OCI-LY3 (cell line): ENCODE measurements around the gene IGSF11.

Experiments used
- H2AFZ ChIP-seq: fragments of 200-600, 300-600 bp; shearing (Covaris generic); 2 replicates; pipeline ENCODE4 v1.6.0; 2014; ENCODE audit warnings: antibody characterized with exemption, low read depth, low read length
- H3K27ac ChIP-seq: fragments of 200-600, 300-600 bp; sonication (generic); 2 replicates; pipeline ENCODE4 v1.5.1; 2014; ENCODE audit warnings: mild to moderate bottlenecking, low read length, moderate library complexity, mixed read lengths
- H3K27me3 ChIP-seq: fragments of 200-600, 300-600 bp; sonication (generic); 2 replicates; pipeline ENCODE4 v1.6.1; 2014; ENCODE audit warnings: low read depth, low read length, mixed read lengths
- H3K36me3 ChIP-seq: fragments of 200-600, 300-600 bp; sonication (generic); replicated peaks from 2 replicates; pipeline ENCODE3; 2014; ENCODE audit warnings: low read depth, low read length, mixed read lengths
- H3K4me1 ChIP-seq: fragments of 300-600, 200-600 bp; sonication (generic); 2 replicates; pipeline ENCODE4 v1.6.1; 2014; ENCODE audit warnings: low read length, mixed read lengths
- H3K4me2 ChIP-seq: fragments of 200-600, 300-600 bp; sonication (generic); 2 replicates; pipeline ENCODE4 v1.6.1; 2014; ENCODE audit warnings: low read length, mixed read lengths
- H3K4me3 ChIP-seq: fragments of 300-600, 200-600 bp; sonication (generic); 2 replicates; pipeline ENCODE4 v1.5.1; 2014; ENCODE audit warnings: antibody characterized with exemption, mild to moderate bottlenecking, low read length, moderate library complexity
- H3K79me2 ChIP-seq: fragments of 300-600, 200-600 bp; shearing (Covaris generic); 2 replicates; pipeline ENCODE4 v1.6.1; 2014; ENCODE audit warnings: mild to moderate bottlenecking, low read length, mixed read lengths
- H3K9ac ChIP-seq: fragments of 300-600, 200-600 bp; shearing (Covaris generic); 2 replicates; pipeline ENCODE4 v1.6.0; 2014; ENCODE audit warnings: mild to moderate bottlenecking, low read length, moderate library complexity
- H3K9me3 ChIP-seq: fragments of 200-600, 300-600 bp; shearing (Covaris generic); 2 replicates; pipeline ENCODE4 v1.6.1; 2014; ENCODE audit warnings: low read length, mixed read lengths; ENCODE audit not compliant: insufficient read depth
- H4K20me1 ChIP-seq: fragments of 200-600, 300-600 bp; sonication (generic); 2 replicates; pipeline ENCODE4 v1.6.1; 2016; ENCODE audit warnings: low read length, mixed read lengths; ENCODE audit not compliant: insufficient read depth
- CTCF ChIP-seq: fragments of 200-600, 300-600 bp; sonication (generic); IDR thresholded peaks from 2 replicates; pipeline ENCODE4 v1.5.1; 2014; ENCODE audit warnings: antibody characterized with exemption, low read length, low read depth
- EZH2phosphoT487 ChIP-seq: fragments of 200-600 bp; shearing (Covaris generic); IDR thresholded peaks from 2 replicates; pipeline ENCODE4 v1.6.1; 2018; ENCODE audit warnings: antibody characterized with exemption, mixed run types, low read depth

IGSF11 gene

GRCh38 chr3:118963711-118964110, 70.9 kb downstream of the IGSF11 start:
- H3K4me2 ChIP-seq, result no peak overlapping the region
- TF ChIP-seq CTCF (no peak), EZH2phosphoT487 (no peak)
- no peaks in the 10 kb centered on the region for H4K20me1 ChIP-seq
- no peaks in the 10 kb centered on the region for H3K4me1 ChIP-seq
- H3K79me2 ChIP-seq, result no peaks in the 10 kb centered on the region
- no peaks in the 10 kb centered on the region for H3K36me3 ChIP-seq
- H3K27me3 ChIP-seq, result no peaks in the 10 kb centered on the region
- no peak overlapping the region for H2AFZ ChIP-seq
- no peak overlapping the region for H3K27ac ChIP-seq
- H3K4me3 ChIP-seq, result no peak overlapping the region
- H3K9me3 ChIP-seq, result no peaks in the 10 kb centered on the region
- H3K9ac ChIP-seq, result no peak overlapping the region

- TF ChIP-seq EZH2phosphoT487 (no peak), CTCF (no peak)
- Histone ChIP-seq H2AFZ (no peak overlapping the region), H3K36me3 (no peaks in the 10 kb centered on the region), H3K79me2 (no peaks in the 10 kb centered on the region), H3K9me3 (no peaks in the 10 kb centered on the region), H3K27me3 (no peaks in the 10 kb centered on the region), H3K4me1 (peaks cover 8% of the 10 kb centered on the region), H3K4me3 (no peak overlapping the region), H4K20me1 (no peaks in the 10 kb centered on the region), H3K27ac (no peak overlapping the region), H3K4me2 (no peak overlapping the region), H3K9ac (no peak overlapping the region)
Observed at GRCh38 chr3:118960876-118961450, 73.7 kb downstream of the IGSF11 start.

- no peak for TF ChIP-seq CTCF
- TF ChIP-seq EZH2phosphoT487, result no peak
- Histone ChIP-seq H3K36me3 (no peaks in the 10 kb centered on the region), H3K27me3 (no peaks in the 10 kb centered on the region), H3K4me1 (peaks cover 8% of the 10 kb centered on the region), H3K4me3 (no peak overlapping the region), H3K9me3 (no peaks in the 10 kb centered on the region), H3K27ac (no peak overlapping the region), H2AFZ (no peak overlapping the region), H3K4me2 (no peak overlapping the region), H3K9ac (no peak overlapping the region), H3K79me2 (no peaks in the 10 kb centered on the region), H4K20me1 (no peaks in the 10 kb centered on the region)
Observed at GRCh38 chr3:118955914-118956556, 78.6 kb downstream of the IGSF11 start.

- H3K27me3 ChIP-seq, result no peaks in the 10 kb centered on the region
- no peaks in the 10 kb centered on the region for H3K79me2 ChIP-seq
- H3K4me2 ChIP-seq, result no peak overlapping the region
- H3K9me3 ChIP-seq, result no peaks in the 10 kb centered on the region
- TF ChIP-seq CTCF, result no peak
- TF ChIP-seq EZH2phosphoT487, result no peak
- no peaks in the 10 kb centered on the region for H3K4me1 ChIP-seq
- H3K36me3 ChIP-seq, result no peaks in the 10 kb centered on the region
- no peak overlapping the region for H3K9ac ChIP-seq
- H2AFZ ChIP-seq, result no peak overlapping the region
- H3K4me3 ChIP-seq, result no peak overlapping the region
- no peaks in the 10 kb centered on the region for H4K20me1 ChIP-seq
- no peak overlapping the region for H3K27ac ChIP-seq
Observed at GRCh38 chr3:118951089-118951488, 83.6 kb downstream of the IGSF11 start.
